GM12878 (cell line): ENCODE data around the gene VMO1. TPM values are rescaled to one million over a fixed set of nuclear protein-coding genes. Genes with fewer than 3 reads are reported as not detected.

Experiments
- ATAC-seq: fragments of 200-7000 bp; cut with Tn5 transposase; 3 replicates; pipeline ENCODE4 v1.9.1; 2020; ENCODE audit warnings: mild to moderate bottlenecking, moderate library complexity
- Bru-seq: library from RNA; stranded (reverse); fragments of 400-500 nt; gene quantifications from one replicate; lab custom pipeline; 2021; lab: Mats Ljungman, UMichigan
- BruChase-seq, 2 experiments: library from RNA; stranded (reverse); fragments of 400-500 nt; gene quantifications; one replicate each; lab custom pipeline; 2021; lab: Mats Ljungman, UMichigan
- BruUV-seq: library from RNA; stranded (reverse); fragments of 400-500 nt; replicated peaks from 2 replicates; lab custom pipeline; 2021; lab: Mats Ljungman, UMichigan
- CTCF ChIA-PET: fragments of 300-600 bp; sonication (Branson Sonifier 250); formaldehyde crosslinking; extraction: SDS; loops from one replicate; lab custom pipeline; 2021; ENCODE audit warnings: inconsistent platforms; lab: Yijun Ruan, JAX
- POLR2A ChIA-PET: fragments of 350-600 bp; formaldehyde crosslinking; extraction: SDS; loops from one replicate; lab custom pipeline; 2021; ENCODE audit warnings: inconsistent platforms; lab: Charles Lee
- RAD21 ChIA-PET: fragments of 300-600 bp; sonication (Branson Sonifier 250); formaldehyde crosslinking; loops from one replicate; lab custom pipeline; 2023; ENCODE audit warnings: antibody characterized with exemption; ENCODE audit not compliant: unreplicated experiment; lab: Charles Lee
- SMC1A ChIA-PET: fragments of 300-600 bp; sonication (Branson Sonifier 250); formaldehyde crosslinking; loops from one replicate; lab custom pipeline; 2023; ENCODE audit not compliant: unreplicated experiment, uncharacterized antibody; lab: Charles Lee
- DNase-seq: peaks from one replicate; pipeline ENCODE4 v3.0.0-alpha.2; 2011; ENCODE audit warnings: low read depth, low spot score
- FAIRE-seq: peaks from 3 replicates; lab custom pipeline; 2011; peaks lifted over from hg19 to GRCh38; lab: Jason Lieb, UNC
- H2AFZ ChIP-seq: 2 replicates; pipeline ENCODE4 v1.6.0; 2011; ENCODE audit warnings: low read depth, low read length, control low read depth; ENCODE audit not compliant: control insufficient read depth
- H3K27ac ChIP-seq: 2 replicates; pipeline ENCODE4 v1.5.1; 2011; ENCODE audit warnings: control low read depth; ENCODE audit not compliant: control insufficient read depth, insufficient read depth
- H3K27me3 ChIP-seq, 2 experiments: replicated peaks in 1 of 2; 2 replicates each; pipeline versions ENCODE4 v1.6.0 to v1.6.1; 2011; ENCODE audit warnings: low read length in 1 of 2; ENCODE audit not compliant: control insufficient read depth in 2 of 2, insufficient read depth in 2 of 2
- H3K36me3 ChIP-seq, 2 experiments: 2 replicates each; pipeline ENCODE4 v1.5.1; 2011; ENCODE audit warnings: low read length in 1 of 2; ENCODE audit not compliant: control insufficient read depth in 2 of 2, insufficient read depth in 2 of 2
- H3K4me1 ChIP-seq: 2 replicates; pipeline ENCODE4 v1.6.1; 2011; ENCODE audit warnings: mild to moderate bottlenecking, low read length, moderate library complexity, mixed read lengths; ENCODE audit not compliant: control insufficient read depth, insufficient read depth
- H3K4me2 ChIP-seq: 2 replicates; pipeline ENCODE4 v1.6.0; 2011; ENCODE audit warnings: control low read depth; ENCODE audit not compliant: control insufficient read depth, insufficient read depth
- H3K4me3 ChIP-seq: fragments of 200-600 bp; sonication (generic); 2 replicates; pipeline ENCODE4 v1.5.1; 2016
- H3K79me2 ChIP-seq: 2 replicates; pipeline ENCODE4 v1.6.0; 2011; ENCODE audit warnings: low read length; ENCODE audit not compliant: control insufficient read depth, insufficient read depth
- H3K9ac ChIP-seq: 2 replicates; pipeline ENCODE4 v1.8.0; 2011; ENCODE audit warnings: low read length, control low read depth, mixed read lengths; ENCODE audit not compliant: control insufficient read depth, insufficient read depth
- H3K9me3 ChIP-seq: replicated peaks from 3 replicates; pipeline ENCODE4 v1.5.1; 2011; ENCODE audit warnings: mild to moderate bottlenecking, low read length; ENCODE audit not compliant: control insufficient read depth, insufficient read depth
- H4K20me1 ChIP-seq: 2 replicates; pipeline ENCODE4 v1.6.0; 2011; ENCODE audit not compliant: control insufficient read depth, insufficient read depth
- E4F1 ChIP-seq: fragments of 450-650 bp; IDR thresholded peaks from 2 replicates; pipeline ENCODE4 v1.6.1; 2018; ENCODE audit warnings: borderline replicate concordance, mild to moderate bottlenecking; ENCODE audit not compliant: partially characterized antibody
- EGR1 ChIP-seq, 2 experiments: IDR thresholded peaks; 1 replicate in 1 of 2; 2 replicates in 1 of 2; pipeline ENCODE4 v1.6.1; 2011 to 2012; ENCODE audit warnings: low read depth in 2 of 2, low read length in 2 of 2, borderline replicate concordance in 1 of 2, mild to moderate bottlenecking in 1 of 2, moderate library complexity in 1 of 2
- MTA2 ChIP-seq: fragments of 450-650 bp; IDR thresholded peaks from 2 replicates; pipeline ENCODE4 v1.6.1; 2016; ENCODE audit warnings: low read depth, mild to moderate bottlenecking, moderate library complexity
- NBN ChIP-seq: fragments of 450-650 bp; IDR thresholded peaks from 2 replicates; pipeline ENCODE4 v1.6.1; 2016
- NFXL1 ChIP-seq: fragments of 450-650 bp; IDR thresholded peaks from 2 replicates; pipeline ENCODE4 v1.6.1; 2017; ENCODE audit warnings: antibody characterized with exemption, mild to moderate bottlenecking, borderline replicate concordance
- NFYB ChIP-seq: IDR thresholded peaks from 2 replicates; pipeline ENCODE4 v1.6.1; 2011; ENCODE audit warnings: low read depth, mild to moderate bottlenecking, low read length, improper control_type of control experiment, moderate library complexity; ENCODE audit not compliant: insufficient read depth
- POLR2AphosphoS2 ChIP-seq: IDR thresholded peaks from 2 replicates; pipeline ENCODE4 v1.6.1; 2011; ENCODE audit warnings: low read depth, mild to moderate bottlenecking, low read length, improper control_type of control experiment, moderate library complexity
- SIN3A ChIP-seq: IDR thresholded peaks from 2 replicates; pipeline ENCODE4 v1.6.1; 2012; ENCODE audit warnings: low read depth, low read length, improper control_type of control experiment
- SUZ12 ChIP-seq: fragments of 200-600 bp; sonication (generic); IDR thresholded peaks from one replicate; pipeline ENCODE4 v1.6.1; 2018; ENCODE audit warnings: antibody characterized with exemption, mild to moderate bottlenecking; ENCODE audit not compliant: unreplicated experiment
- ZNF274 ChIP-seq: IDR thresholded peaks from one replicate; pipeline ENCODE4 v1.8.0; 2011; ENCODE audit not compliant: insufficient read length, insufficient read depth
- WGBS: methylation state at CpG from one replicate; pipeline ENCODE4 v1.1.6; 2016; ENCODE audit warnings: low lambda C conversion rate; ENCODE audit not compliant: insufficient replicate concordance, insufficient coverage; ENCODE audit errors: missing lambda C conversion rate; 5-methylcytosine and 5-hydroxymethylcytosine counted together
- in situ Hi-C: fragments of 300-500 bp; cut with MboI; formaldehyde crosslinking; loops from 9 replicates; pipeline ENCODE4 v1.14.3; 2018; ENCODE audit warnings: mixed read lengths
- intact Hi-C: fragments of 100-400 bp; cut with micrococcal nuclease; formaldehyde crosslinking; loops from one replicate; pipeline ENCODE4 v1.14.2; 2022; ENCODE audit not compliant: unreplicated experiment
- long read RNA-seq, 2 experiments: library from polyadenylated mRNA; unstranded; transcript quantifications; one replicate each; pipeline ENCODE4 v2.0.0, GENCODE V29; 2019 to 2020
- polyA minus RNA-seq, 3 experiments: library from RNA; depleted of rRNA, polyadenylated mRNA; stranded (reverse); fragments of >200 nt; gene quantifications; 2 replicates each; pipeline ENCODE4 v1.2.3, GENCODE V29; 2011
- polyA plus RNA-seq, 11 experiments: library from polyadenylated mRNA; depleted of rRNA in 4 of 11; unstranded in 6 of 11; stranded (reverse) in 5 of 11; fragments of >200 nt; fragmentation: Nextera tagmentation in 4 of 11; fragmentation: Illumina TruSeq in 1 of 11; extraction: Ambion mirVana in 4 of 11; extraction: Trizol in 1 of 11; gene quantifications; 1 replicate in 1 of 11; 2 replicates in 10 of 11; pipeline versions ENCODE4 v1.2.1 to v1.2.3, GENCODE V29; 2011 to 2016; ENCODE audit warnings: inconsistent platforms in 2 of 11, missing spikeins in 2 of 11, low read depth in 1 of 11
- total RNA-seq, 4 experiments: library from RNA; depleted of rRNA in 3 of 4; stranded (reverse); fragments of >200 nt in 3 of 4; fragmentation: Illumina TruSeq in 1 of 4; extraction: Trizol in 1 of 4; gene quantifications; 2 replicates each; pipeline versions ENCODE4 v1.2.1 to v1.2.3, GENCODE V29; 2013 to 2021
- TF ChIP-seq, protein P1 (sequence below): fragments of 450-650 bp; IDR thresholded peaks from 2 replicates; pipeline ENCODE4 v1.6.1; 2017; ENCODE audit warnings: mild to moderate bottlenecking
- TF ChIP-seq, protein P2 (sequence below): fragments of 450-650 bp; IDR thresholded peaks from 2 replicates; pipeline ENCODE4 v1.6.1; 2017; ENCODE audit warnings: mild to moderate bottlenecking, moderate library complexity

The VMO1 gene
- not detected in 2 replicates for total RNA-seq (2013; cell fraction: nucleolus; rRNA removed)
- total RNA-seq (2014; rRNA removed) (0.76 TPM in 1 of 2 replicates, not detected in the other), total RNA-seq (2014; rRNA removed; fragmentation: Illumina TruSeq; extraction: Trizol) (0.23 and 0.31 TPM in 2 replicates), total RNA-seq (2021) (0.93 TPM in 1 of 2 replicates, not detected in the other), polyA plus RNA-seq (2011; rRNA removed) (not detected in 2 replicates), polyA plus RNA-seq (2014; fragmentation: Illumina TruSeq; extraction: Trizol) (not detected in 2 replicates), polyA plus RNA-seq (2014; fragmentation: Nextera tagmentation; extraction: Ambion mirVana) (under 1 TPM in 1 of 2 experiments, not detected in 1; 0.27 TPM), polyA plus RNA-seq (2014; rRNA removed) (0.54 and 0.74 TPM in 2 replicates), polyA plus RNA-seq (2016; fragmentation: Nextera tagmentation; extraction: Ambion mirVana) (not detected), polyA minus RNA-seq (2011; rRNA and poly(A)+ RNA removed) (not detected in 2 replicates), Bru-seq, nascent RNA (not detected), BruChase-seq, experiment 1, labeled RNA remaining after a 6-hour chase (not detected), BruChase-seq, experiment 2, labeled RNA remaining after a 2-hour chase (not detected)
- polyA plus RNA-seq (2011; ENCODE audit: low read depth): not detected
- polyA plus RNA-seq (2011; cell fraction: cytosol; rRNA removed): not detected in 2 replicates
- polyA plus RNA-seq (2011; cell fraction: nucleus; rRNA removed): not detected in 2 replicates
- not detected in 2 replicates for polyA plus RNA-seq (2012)
- polyA minus RNA-seq (2011; cell fraction: cytosol; rRNA and poly(A)+ RNA removed): not detected in 2 replicates
- polyA minus RNA-seq (2011; cell fraction: nucleus; rRNA and poly(A)+ RNA removed): not detected in 2 replicates
- long read RNA-seq, experiment 1: 0 reads
- long read RNA-seq, experiment 2: 0 reads

DNA sequence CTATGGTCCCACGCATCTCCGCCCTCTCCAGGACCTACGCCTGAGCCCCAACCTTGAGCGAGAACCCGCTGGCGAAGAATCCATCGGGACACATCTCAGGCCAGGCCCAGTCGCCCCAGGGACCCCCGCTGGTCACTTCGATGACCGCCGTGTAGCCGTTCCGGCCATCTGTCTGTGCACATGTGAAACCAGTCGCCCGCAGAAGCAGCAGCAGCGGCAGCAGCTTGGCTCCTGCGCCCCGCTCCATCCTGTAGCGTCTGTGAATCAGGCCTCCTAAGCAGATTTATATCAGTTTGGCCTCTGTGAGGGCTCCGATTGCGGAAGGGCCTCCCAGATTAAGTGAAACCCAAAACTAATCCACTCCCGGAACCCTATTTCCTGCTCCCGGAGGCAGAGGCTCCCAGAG, at the start of gene VMO1:
Gene VMO1 (minus strand): TSS at position 259 of the 406 bp plus-strand sequence. CDS start 12 bp downstream, at position 247.
- Histone ChIP-seq H3K36me3 (no peaks in the 10 kb centered on the region), H3K4me3 (no peak within 1 kb of the TSS), H3K27me3 (peaks cover 18 to 19% of the 10 kb centered on the region in 2 experiments), H3K4me1 (peaks cover 12% of the 10 kb centered on the region), H3K4me2 (no peak within 1 kb of the TSS; the same call in 1 of the 2 replicates), H3K79me2 (no peaks in the 10 kb centered on the region), H4K20me1 (no peaks in the 10 kb centered on the region), H2AFZ (no peak within 1 kb of the TSS), H3K9ac (no peak within 1 kb of the TSS), H3K27ac (no peak within 1 kb of the TSS), H3K9me3 (no peaks in the 10 kb centered on the region)
- FAIRE-seq: no peak
- 13% methylated on average over 24 of the region's 24 CpGs for WGBS
- ChIA-PET RAD21 (no interaction called here), SMC1A (interaction anchor here (1.0 kb wide), 1 partner anchor 10 kb away, joined by 3 read pairs; the partner anchor contains the start of gene PSMB6), CTCF (no interaction called here), POLR2A (interaction anchor here (0.5 to 0.6 kb wide), 2 partner anchors 48 to 85 kb away, joined by 3 to 4 read pairs; no protein-coding TSS in a partner anchor)
- no TSS peak for BruUV-seq
- in situ Hi-C loops (no loop called here), intact Hi-C loops (loop anchor here (2.0 to 10.0 kb wide), 3 partner anchors 51 to 103 kb away; partner anchors contain the start of genes ARRB2, CXCL16, MED11 and ZMYND15)
- no peak for ATAC-seq
- no peak for DNase-seq
- TF ChIP-seq NFXL1 (no peak), EGR1 (IDR thresholded peaks at IDR 0.05; ENCODE audit: borderline replicate concordance in 1 of 2, low read depth in 2 of 2, low read length in 2 of 2) (no peak), SIN3A (no peak), NBN (no peak), NFYB (no peak), SUZ12 (no peak), ZNF274 (no peak), POLR2AphosphoS2 (no peak), MTA2 (no peak), E4F1 (no peak)
- TF ChIP-seq, protein P1, sequence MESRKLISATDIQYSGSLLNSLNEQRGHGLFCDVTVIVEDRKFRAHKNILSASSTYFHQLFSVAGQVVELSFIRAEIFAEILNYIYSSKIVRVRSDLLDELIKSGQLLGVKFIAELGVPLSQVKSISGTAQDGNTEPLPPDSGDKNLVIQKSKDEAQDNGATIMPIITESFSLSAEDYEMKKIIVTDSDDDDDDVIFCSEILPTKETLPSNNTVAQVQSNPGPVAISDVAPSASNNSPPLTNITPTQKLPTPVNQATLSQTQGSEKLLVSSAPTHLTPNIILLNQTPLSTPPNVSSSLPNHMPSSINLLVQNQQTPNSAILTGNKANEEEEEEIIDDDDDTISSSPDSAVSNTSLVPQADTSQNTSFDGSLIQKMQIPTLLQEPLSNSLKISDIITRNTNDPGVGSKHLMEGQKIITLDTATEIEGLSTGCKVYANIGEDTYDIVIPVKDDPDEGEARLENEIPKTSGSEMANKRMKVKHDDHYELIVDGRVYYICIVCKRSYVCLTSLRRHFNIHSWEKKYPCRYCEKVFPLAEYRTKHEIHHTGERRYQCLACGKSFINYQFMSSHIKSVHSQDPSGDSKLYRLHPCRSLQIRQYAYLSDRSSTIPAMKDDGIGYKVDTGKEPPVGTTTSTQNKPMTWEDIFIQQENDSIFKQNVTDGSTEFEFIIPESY: no peak
- TF ChIP-seq, protein P2, sequence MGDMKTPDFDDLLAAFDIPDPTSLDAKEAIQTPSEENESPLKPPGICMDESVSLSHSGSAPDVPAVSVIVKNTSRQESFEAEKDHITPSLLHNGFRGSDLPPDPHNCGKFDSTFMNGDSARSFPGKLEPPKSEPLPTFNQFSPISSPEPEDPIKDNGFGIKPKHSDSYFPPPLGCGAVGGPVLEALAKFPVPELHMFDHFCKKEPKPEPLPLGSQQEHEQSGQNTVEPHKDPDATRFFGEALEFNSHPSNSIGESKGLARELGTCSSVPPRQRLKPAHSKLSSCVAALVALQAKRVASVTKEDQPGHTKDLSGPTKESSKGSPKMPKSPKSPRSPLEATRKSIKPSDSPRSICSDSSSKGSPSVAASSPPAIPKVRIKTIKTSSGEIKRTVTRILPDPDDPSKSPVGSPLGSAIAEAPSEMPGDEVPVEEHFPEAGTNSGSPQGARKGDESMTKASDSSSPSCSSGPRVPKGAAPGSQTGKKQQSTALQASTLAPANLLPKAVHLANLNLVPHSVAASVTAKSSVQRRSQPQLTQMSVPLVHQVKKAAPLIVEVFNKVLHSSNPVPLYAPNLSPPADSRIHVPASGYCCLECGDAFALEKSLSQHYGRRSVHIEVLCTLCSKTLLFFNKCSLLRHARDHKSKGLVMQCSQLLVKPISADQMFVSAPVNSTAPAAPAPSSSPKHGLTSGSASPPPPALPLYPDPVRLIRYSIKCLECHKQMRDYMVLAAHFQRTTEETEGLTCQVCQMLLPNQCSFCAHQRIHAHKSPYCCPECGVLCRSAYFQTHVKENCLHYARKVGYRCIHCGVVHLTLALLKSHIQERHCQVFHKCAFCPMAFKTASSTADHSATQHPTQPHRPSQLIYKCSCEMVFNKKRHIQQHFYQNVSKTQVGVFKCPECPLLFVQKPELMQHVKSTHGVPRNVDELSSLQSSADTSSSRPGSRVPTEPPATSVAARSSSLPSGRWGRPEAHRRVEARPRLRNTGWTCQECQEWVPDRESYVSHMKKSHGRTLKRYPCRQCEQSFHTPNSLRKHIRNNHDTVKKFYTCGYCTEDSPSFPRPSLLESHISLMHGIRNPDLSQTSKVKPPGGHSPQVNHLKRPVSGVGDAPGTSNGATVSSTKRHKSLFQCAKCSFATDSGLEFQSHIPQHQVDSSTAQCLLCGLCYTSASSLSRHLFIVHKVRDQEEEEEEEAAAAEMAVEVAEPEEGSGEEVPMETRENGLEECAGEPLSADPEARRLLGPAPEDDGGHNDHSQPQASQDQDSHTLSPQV: no peak
